Stomach (tissue), 4 donors: ENCODE measurements around the gene TBCD.

Source experiments
- CTCF ChIP-seq, 7 experiments: fragments of 450-650 bp in 4 of 7; fragments of 200-600 bp in 3 of 7; sonication (generic) in 3 of 7; IDR thresholded peaks; one replicate each; pipeline ENCODE4 v1.5.1; 2016 to 2019; ENCODE audit warnings: antibody characterized with exemption in 7 of 7, control low read depth in 2 of 7, mild to moderate bottlenecking in 1 of 7
- EP300 ChIP-seq: sonication (generic); formaldehyde crosslinking; IDR thresholded peaks from one replicate; pipeline ENCODE4 v1.6.1; 2017; ENCODE audit warnings: antibody characterized with exemption
- POLR2A ChIP-seq, 4 donors: fragments of 450-650 bp; IDR thresholded peaks; one replicate each; pipeline ENCODE4 v1.6.1; 2016; ENCODE audit warnings: antibody characterized with exemption in 4 of 4, control low read depth in 2 of 4, mild to moderate bottlenecking in 1 of 4, moderate library complexity in 1 of 4
- POLR2AphosphoS5 ChIP-seq, 3 donors: sonication (generic); formaldehyde crosslinking; IDR thresholded peaks; one replicate each; pipeline ENCODE4 v1.6.1; 2016; ENCODE audit warnings: antibody characterized with exemption in 3 of 3

- TF ChIP-seq POLR2A (IDR thresholded peaks at IDR 0.05) (no peak), CTCF (IDR thresholded peaks at IDR 0.05) (no peak), POLR2AphosphoS5 (IDR thresholded peaks at IDR 0.05) (no peak), EP300 (no peak)
Measured at GRCh38 chr17:82896071-82897000, 144.5 kb downstream of the TBCD start.
